Ascending aorta (tissue), 2 donors: ENCODE results near the gene IL4R. TPM values are rescaled to one million over a fixed set of nuclear protein-coding genes. Genes with fewer than 3 reads are reported as not detected.

Experiments
- DNase-seq, 2 donors: peaks; one replicate each; pipeline ENCODE4 v3.0.0-alpha.2; 2019; ENCODE audit warnings: low spot score in 2 of 2
- H3K27ac ChIP-seq, 2 donors: fragments of 200-600 bp; sonication (generic); one replicate each; pipeline ENCODE4 v1.5.1; 2016 to 2017; ENCODE audit warnings: mild to moderate bottlenecking in 1 of 2
- H3K27me3 ChIP-seq: fragments of 200-600 bp; sonication (generic); one replicate; pipeline ENCODE4 v1.5.1; 2017
- H3K36me3 ChIP-seq, 2 donors: fragments of 200-600 bp; sonication (generic); one replicate each; pipeline ENCODE4 v1.5.1; 2016
- H3K4me1 ChIP-seq, 2 donors: fragments of 200-600 bp; sonication (generic); one replicate each; pipeline ENCODE4 v1.5.1; 2016 to 2017; ENCODE audit warnings: mild to moderate bottlenecking in 1 of 2
- H3K4me3 ChIP-seq, 2 donors: fragments of 200-600 bp; sonication (generic); one replicate each; pipeline ENCODE4 v1.5.1; 2016 to 2017; ENCODE audit warnings: mild to moderate bottlenecking in 1 of 2
- H3K9me3 ChIP-seq, 2 donors: fragments of 200-600 bp; sonication (generic); one replicate each; pipeline ENCODE4 v1.5.1; 2016
- CTCF ChIP-seq, 3 experiments: fragments of 200-600 bp in 2 of 3; fragments of 450-650 bp in 1 of 3; sonication (generic) in 2 of 3; IDR thresholded peaks; one replicate each; pipeline ENCODE4 v1.5.1; 2016 to 2019; ENCODE audit warnings: antibody characterized with exemption in 3 of 3, mild to moderate bottlenecking in 1 of 3, moderate library complexity in 1 of 3
- intact Hi-C: fragments of 100-400 bp; cut with DNase I; formaldehyde crosslinking; loops from one replicate; pipeline ENCODE4 v1.15.1; 2023
- total RNA-seq: library from RNA; depleted of rRNA; stranded (reverse); fragments of >200 nt; gene quantifications from one replicate; pipeline ENCODE4 v1.1.0, GENCODE V29; 2016

IL4R gene
- total RNA-seq, 1 donor from 2014 or later = 88.7 TPM

- H3K4me1 ChIP-seq = peaks cover 4 to 9% of the 10 kb centered on the region in 2 donors
- DNase-seq = no peak
- H3K27ac ChIP-seq = no peak overlapping the region
- H3K27me3 ChIP-seq = no peaks in the 10 kb centered on the region
- H3K4me3 ChIP-seq = no peak overlapping the region
- no peaks in the 10 kb centered on the region for H3K9me3 ChIP-seq
- TF ChIP-seq CTCF (IDR thresholded peaks at IDR 0.05) = no peak
- peaks cover 15% of the 10 kb centered on the region in 2 donors for H3K36me3 ChIP-seq
- intact Hi-C loops = no loop called here
Measured at GRCh38 chr16:27333104-27333503, 19.3 kb downstream of the IL4R start.

- intact Hi-C loops = no loop called here
- Histone ChIP-seq H3K4me1 (peaks cover 4 to 6% of the 10 kb centered on the region in 2 donors), H3K9me3 (no peaks in the 10 kb centered on the region), H3K4me3 (no peak overlapping the region), H3K27ac (no peak overlapping the region), H3K27me3 (no peaks in the 10 kb centered on the region), H3K36me3 (peaks cover 15 to 17% of the 10 kb centered on the region in 2 donors)
- no peak for DNase-seq
- no peak for TF ChIP-seq CTCF (IDR thresholded peaks at IDR 0.05)
Measured at GRCh38 chr16:27333549-27333948, 19.8 kb downstream of the IL4R start.

- intact Hi-C loops = no loop called here
- H3K4me1 ChIP-seq = peaks cover 4 to 6% of the 10 kb centered on the region in 2 donors
- no peak for TF ChIP-seq CTCF (IDR thresholded peaks at IDR 0.05)
- peaks cover 15 to 17% of the 10 kb centered on the region in 2 donors for H3K36me3 ChIP-seq
- H3K27me3 ChIP-seq = no peaks in the 10 kb centered on the region
- DNase-seq = no peak
- no peak overlapping the region for H3K4me3 ChIP-seq
- H3K9me3 ChIP-seq = no peaks in the 10 kb centered on the region
- no peak overlapping the region for H3K27ac ChIP-seq
Measured at GRCh38 chr16:27334192-27334764, 20.5 kb downstream of the IL4R start.

- TF ChIP-seq CTCF (IDR thresholded peaks at IDR 0.05) = no peak
- Histone ChIP-seq H3K9me3 (no peaks in the 10 kb centered on the region), H3K27ac (peak overlapping the region in 1 of 2 donors; percentile 41), H3K4me1 (peaks cover 4 to 6% of the 10 kb centered on the region in 2 donors), H3K36me3 (peaks cover 15 to 18% of the 10 kb centered on the region in 2 donors), H3K4me3 (no peak overlapping the region), H3K27me3 (no peaks in the 10 kb centered on the region)
- DNase-seq = no peak
- intact Hi-C loops = no loop called here
Measured at GRCh38 chr16:27334838-27335237, 21.1 kb downstream of the IL4R start.

GRCh38 chr16:27335349-27336053 is 21.7 kb downstream of the IL4R start:
- Histone ChIP-seq H3K9me3 (no peaks in the 10 kb centered on the region), H3K36me3 (peaks cover 17 to 25% of the 10 kb centered on the region in 2 donors), H3K27me3 (no peaks in the 10 kb centered on the region), H3K27ac (no peak overlapping the region), H3K4me3 (no peak overlapping the region), H3K4me1 (peaks cover 4 to 6% of the 10 kb centered on the region in 2 donors)
- no peak for DNase-seq
- TF ChIP-seq CTCF (IDR thresholded peaks at IDR 0.05) = no peak
- intact Hi-C loops = no loop called here
